ENCODE results near the gene SYNDIG1. TPM values are rescaled to one million over a fixed set of nuclear protein-coding genes. Genes with fewer than 3 reads are reported as not detected.

Gene SYNDIG1
- total RNA-seq, 1 experiment from 2014 or later = not detected

GRCh38 chr20:24479106-24479505 is 9.7 kb downstream of the SYNDIG1 start:
- no peak for ATAC-seq
- BruUV-seq (replicated peaks) = no TSS peak
- Histone ChIP-seq H3K27me3 (ENCODE audit: control insufficient read depth, insufficient read depth, low read length) (peaks cover 8% of the 10 kb centered on the region; the same call in 1 of the 2 replicates), H3K36me3 (ENCODE audit: control insufficient read depth, insufficient read depth, low read length) (no peaks in the 10 kb centered on the region), H3K9me3 (ENCODE audit: control insufficient read depth, insufficient read depth, low read depth, low read length) (no peaks in the 10 kb centered on the region), H3K4me1 (ENCODE audit: control insufficient read depth, insufficient read depth, low read length) (no peaks in the 10 kb centered on the region), H3K4me3 (ENCODE audit: low read depth in 2 of 2, low read length in 2 of 2) (no peak overlapping the region), H3K27ac (ENCODE audit: low read length) (no peak overlapping the region)
- no peak for TF ChIP-seq SIN3A (IDR thresholded peaks at IDR 0.05; ENCODE audit: borderline replicate concordance, insufficient read depth, low read depth, low read length)
- no peak for TF ChIP-seq REST (IDR thresholded peaks at IDR 0.05; ENCODE audit: insufficient read depth in 1 of 2, low read depth in 2 of 2, low read length in 1 of 2)
- no peak for TF ChIP-seq CTCF (IDR thresholded peaks at IDR 0.05)
- TF ChIP-seq POLR2AphosphoS5 (IDR thresholded peaks at IDR 0.05; ENCODE audit: low read depth, low read length) = no peak
- no peak for TF ChIP-seq TCF7L2 (IDR thresholded peaks at IDR 0.05; ENCODE audit: low read depth, low read length)
- ChIA-PET POLR2A (no interaction called here), CTCF (no interaction called here)
- intact Hi-C loops (cut with micrococcal nuclease; ENCODE audit: unreplicated experiment) (no loop called here), in situ Hi-C loops (cut with HindIII; ENCODE audit: low pct_unique_long_range_greater_than_20kb, low sequenced_read_pairs) (no loop called here)
- no peak for DNase-seq (ENCODE audit: low read depth, low spot score)

- Histone ChIP-seq H3K4me1 (ENCODE audit: control insufficient read depth, insufficient read depth, low read length) (no peaks in the 10 kb centered on the region), H3K36me3 (ENCODE audit: control insufficient read depth, insufficient read depth, low read length) (no peaks in the 10 kb centered on the region), H3K9me3 (ENCODE audit: control insufficient read depth, insufficient read depth, low read depth, low read length) (no peaks in the 10 kb centered on the region), H3K27ac (ENCODE audit: low read length) (no peak overlapping the region), H3K4me3 (ENCODE audit: low read depth in 2 of 2, low read length in 2 of 2) (no peak overlapping the region), H3K27me3 (ENCODE audit: control insufficient read depth, insufficient read depth, low read length) (peaks cover 4% of the 10 kb centered on the region; the same call in 1 of the 2 replicates)
- in situ Hi-C loops (cut with HindIII; ENCODE audit: low pct_unique_long_range_greater_than_20kb, low sequenced_read_pairs) (no loop called here), intact Hi-C loops (cut with micrococcal nuclease; ENCODE audit: unreplicated experiment) (no loop called here)
- TF ChIP-seq CTCF (IDR thresholded peaks at IDR 0.05) (no peak), TCF7L2 (IDR thresholded peaks at IDR 0.05; ENCODE audit: low read depth, low read length) (no peak), POLR2AphosphoS5 (IDR thresholded peaks at IDR 0.05; ENCODE audit: low read depth, low read length) (no peak), SIN3A (IDR thresholded peaks at IDR 0.05; ENCODE audit: borderline replicate concordance, insufficient read depth, low read depth, low read length) (no peak), REST (IDR thresholded peaks at IDR 0.05; ENCODE audit: insufficient read depth in 1 of 2, low read depth in 2 of 2, low read length in 1 of 2) (no peak)
- BruUV-seq (replicated peaks) = no TSS peak
- ChIA-PET CTCF (no interaction called here), POLR2A (no interaction called here)
- no peak for DNase-seq (ENCODE audit: low read depth, low spot score)
- no peak for ATAC-seq
Measured at GRCh38 chr20:24479595-24479994, 10.2 kb downstream of the SYNDIG1 start.

All from Panc1 (cell line).